Measurements from ENCODE around the gene WWOX. TPM values are rescaled to one million over a fixed set of nuclear protein-coding genes. Genes with fewer than 3 reads are reported as not detected.

The WWOX gene
- total and polyA plus RNA-seq, 2 donors = 15.4 to 23.9 TPM

- H3K4me1 ChIP-seq (ENCODE audit: control insufficient read depth in 2 of 2, insufficient read depth in 2 of 2, low read length in 2 of 2) = no peaks in the 10 kb centered on the region
- H3K27me3 ChIP-seq (ENCODE audit: control insufficient read depth in 2 of 2, insufficient read depth in 1 of 2, low read length in 1 of 2) = no peaks in the 10 kb centered on the region
- DNase-seq (ENCODE audit: low read depth in 6 of 9, low spot score in 9 of 9) = no peak
- WGBS = 96% methylated on average over 1 of the region's 1 CpG
- no peak overlapping the region for H3K4me3 ChIP-seq (ENCODE audit: low read length in 2 of 2)
- no peak overlapping the region for H3K27ac ChIP-seq (ENCODE audit: low read depth in 1 of 2, low read length in 1 of 2)
- no peaks in the 10 kb centered on the region for H3K9me3 ChIP-seq (ENCODE audit: control insufficient read depth in 2 of 2, insufficient read depth in 1 of 2, low read length in 1 of 2)
- no peaks in the 10 kb centered on the region for H3K36me3 ChIP-seq (ENCODE audit: control insufficient read depth in 2 of 2, insufficient read depth in 2 of 2, low read length in 1 of 2)
Measured at GRCh38 chr16:78829280-78829679, 729.8 kb downstream of the WWOX start.

- no peaks in the 10 kb centered on the region for H3K36me3 ChIP-seq (ENCODE audit: control insufficient read depth in 2 of 2, insufficient read depth in 2 of 2, low read length in 1 of 2)
- H3K27me3 ChIP-seq (ENCODE audit: control insufficient read depth in 2 of 2, insufficient read depth in 1 of 2, low read length in 1 of 2) = no peaks in the 10 kb centered on the region
- H3K4me1 ChIP-seq (ENCODE audit: control insufficient read depth in 2 of 2, insufficient read depth in 2 of 2, low read length in 2 of 2) = no peaks in the 10 kb centered on the region
- WGBS = 95% methylated on average over 9 of the region's 9 CpGs
- H3K27ac ChIP-seq (ENCODE audit: low read depth in 1 of 2, low read length in 1 of 2) = no peak overlapping the region
- H3K4me3 ChIP-seq (ENCODE audit: low read length in 2 of 2) = no peak overlapping the region
- DNase-seq (ENCODE audit: low read depth in 6 of 9, low spot score in 9 of 9) = no peak
- no peaks in the 10 kb centered on the region for H3K9me3 ChIP-seq (ENCODE audit: control insufficient read depth in 2 of 2, insufficient read depth in 1 of 2, low read length in 1 of 2)
Measured at GRCh38 chr16:78830599-78830998, 731.1 kb downstream of the WWOX start.

- DNase-seq (ENCODE audit: low read depth in 6 of 9, low spot score in 9 of 9) = no peak
- H3K27ac ChIP-seq (ENCODE audit: low read depth in 1 of 2, low read length in 1 of 2) = no peak overlapping the region
- no peaks in the 10 kb centered on the region for H3K27me3 ChIP-seq (ENCODE audit: control insufficient read depth in 2 of 2, insufficient read depth in 1 of 2, low read length in 1 of 2)
- H3K9me3 ChIP-seq (ENCODE audit: control insufficient read depth in 2 of 2, insufficient read depth in 1 of 2, low read length in 1 of 2) = no peaks in the 10 kb centered on the region
- H3K4me1 ChIP-seq (ENCODE audit: control insufficient read depth in 2 of 2, insufficient read depth in 2 of 2, low read length in 2 of 2) = no peaks in the 10 kb centered on the region
- H3K36me3 ChIP-seq (ENCODE audit: control insufficient read depth in 2 of 2, insufficient read depth in 2 of 2, low read length in 1 of 2) = no peaks in the 10 kb centered on the region
- WGBS = 90% methylated on average over 2 of the region's 2 CpGs
- no peak overlapping the region for H3K4me3 ChIP-seq (ENCODE audit: low read length in 2 of 2)
Measured at GRCh38 chr16:78832100-78832499, 732.6 kb downstream of the WWOX start.

- WGBS = 93% methylated on average over 8 of the region's 8 CpGs
- Histone ChIP-seq H3K9me3 (ENCODE audit: control insufficient read depth in 2 of 2, insufficient read depth in 1 of 2, low read length in 1 of 2) (no peaks in the 10 kb centered on the region), H3K27me3 (ENCODE audit: control insufficient read depth in 2 of 2, insufficient read depth in 1 of 2, low read length in 1 of 2) (no peaks in the 10 kb centered on the region), H3K36me3 (ENCODE audit: control insufficient read depth in 2 of 2, insufficient read depth in 2 of 2, low read length in 1 of 2) (no peaks in the 10 kb centered on the region), H3K4me1 (ENCODE audit: control insufficient read depth in 2 of 2, insufficient read depth in 2 of 2, low read length in 2 of 2) (no peaks in the 10 kb centered on the region), H3K27ac (ENCODE audit: low read depth in 1 of 2, low read length in 1 of 2) (no peak overlapping the region), H3K4me3 (ENCODE audit: low read length in 2 of 2) (no peak overlapping the region)
- no peak for DNase-seq (ENCODE audit: low read depth in 6 of 9, low spot score in 9 of 9)
Measured at GRCh38 chr16:78836802-78837491, 737.5 kb downstream of the WWOX start.

- H3K9me3 ChIP-seq (ENCODE audit: control insufficient read depth in 2 of 2, insufficient read depth in 1 of 2, low read length in 1 of 2) = no peaks in the 10 kb centered on the region
- no peak overlapping the region for H3K27ac ChIP-seq (ENCODE audit: low read depth in 1 of 2, low read length in 1 of 2)
- no peak overlapping the region for H3K4me3 ChIP-seq (ENCODE audit: low read length in 2 of 2)
- no peaks in the 10 kb centered on the region for H3K36me3 ChIP-seq (ENCODE audit: control insufficient read depth in 2 of 2, insufficient read depth in 2 of 2, low read length in 1 of 2)
- H3K27me3 ChIP-seq (ENCODE audit: control insufficient read depth in 2 of 2, insufficient read depth in 1 of 2, low read length in 1 of 2) = no peaks in the 10 kb centered on the region
- no peaks in the 10 kb centered on the region for H3K4me1 ChIP-seq (ENCODE audit: control insufficient read depth in 2 of 2, insufficient read depth in 2 of 2, low read length in 2 of 2)
- no peak for DNase-seq (ENCODE audit: low read depth in 6 of 9, low spot score in 9 of 9)
Measured at GRCh38 chr16:78837706-78838105, 738.3 kb downstream of the WWOX start.

GRCh38 chr16:78838276-78838675 lies 738.8 kb downstream of the WWOX start:
- Histone ChIP-seq H3K36me3 (ENCODE audit: control insufficient read depth in 2 of 2, insufficient read depth in 2 of 2, low read length in 1 of 2) (no peaks in the 10 kb centered on the region), H3K27ac (ENCODE audit: low read depth in 1 of 2, low read length in 1 of 2) (no peak overlapping the region), H3K4me1 (ENCODE audit: control insufficient read depth in 2 of 2, insufficient read depth in 2 of 2, low read length in 2 of 2) (no peaks in the 10 kb centered on the region), H3K27me3 (ENCODE audit: control insufficient read depth in 2 of 2, insufficient read depth in 1 of 2, low read length in 1 of 2) (no peaks in the 10 kb centered on the region), H3K4me3 (ENCODE audit: low read length in 2 of 2) (no peak overlapping the region), H3K9me3 (ENCODE audit: control insufficient read depth in 2 of 2, insufficient read depth in 1 of 2, low read length in 1 of 2) (no peaks in the 10 kb centered on the region)
- DNase-seq (ENCODE audit: low read depth in 6 of 9, low spot score in 9 of 9) = no peak
- WGBS = 76% methylated on average over 5 of the region's 5 CpGs

- no peaks in the 10 kb centered on the region for H3K9me3 ChIP-seq (ENCODE audit: control insufficient read depth in 2 of 2, insufficient read depth in 1 of 2, low read length in 1 of 2)
- no peaks in the 10 kb centered on the region for H3K4me1 ChIP-seq (ENCODE audit: control insufficient read depth in 2 of 2, insufficient read depth in 2 of 2, low read length in 2 of 2)
- H3K27ac ChIP-seq (ENCODE audit: low read depth in 1 of 2, low read length in 1 of 2) = no peak overlapping the region
- H3K4me3 ChIP-seq (ENCODE audit: low read length in 2 of 2) = no peak overlapping the region
- H3K36me3 ChIP-seq (ENCODE audit: control insufficient read depth in 2 of 2, insufficient read depth in 2 of 2, low read length in 1 of 2) = no peaks in the 10 kb centered on the region
- 98% methylated on average over 4 of the region's 4 CpGs for WGBS
- no peaks in the 10 kb centered on the region for H3K27me3 ChIP-seq (ENCODE audit: control insufficient read depth in 2 of 2, insufficient read depth in 1 of 2, low read length in 1 of 2)
- no peak for DNase-seq (ENCODE audit: low read depth in 6 of 9, low spot score in 9 of 9)
Measured at GRCh38 chr16:78842950-78843349, 743.5 kb downstream of the WWOX start.

- Histone ChIP-seq H3K4me1 (ENCODE audit: control insufficient read depth in 2 of 2, insufficient read depth in 2 of 2, low read length in 2 of 2) (no peaks in the 10 kb centered on the region), H3K4me3 (ENCODE audit: low read length in 2 of 2) (no peak overlapping the region), H3K9me3 (ENCODE audit: control insufficient read depth in 2 of 2, insufficient read depth in 1 of 2, low read length in 1 of 2) (no peaks in the 10 kb centered on the region), H3K36me3 (ENCODE audit: control insufficient read depth in 2 of 2, insufficient read depth in 2 of 2, low read length in 1 of 2) (no peaks in the 10 kb centered on the region), H3K27ac (ENCODE audit: low read depth in 1 of 2, low read length in 1 of 2) (no peak overlapping the region), H3K27me3 (ENCODE audit: control insufficient read depth in 2 of 2, insufficient read depth in 1 of 2, low read length in 1 of 2) (no peaks in the 10 kb centered on the region)
- DNase-seq (ENCODE audit: low read depth in 6 of 9, low spot score in 9 of 9) = no peak
- 97% methylated on average over 5 of the region's 5 CpGs for WGBS
Measured at GRCh38 chr16:78843978-78844377, 744.5 kb downstream of the WWOX start.

GRCh38 chr16:78844682-78845081 lies 745.2 kb downstream of the WWOX start:
- WGBS = 96% methylated on average over 7 of the region's 7 CpGs
- H3K9me3 ChIP-seq (ENCODE audit: control insufficient read depth in 2 of 2, insufficient read depth in 1 of 2, low read length in 1 of 2) = no peaks in the 10 kb centered on the region
- H3K36me3 ChIP-seq (ENCODE audit: control insufficient read depth in 2 of 2, insufficient read depth in 2 of 2, low read length in 1 of 2) = no peaks in the 10 kb centered on the region
- no peak overlapping the region for H3K27ac ChIP-seq (ENCODE audit: low read depth in 1 of 2, low read length in 1 of 2)
- DNase-seq (ENCODE audit: low read depth in 6 of 9, low spot score in 9 of 9) = no peak
- no peak overlapping the region for H3K4me3 ChIP-seq (ENCODE audit: low read length in 2 of 2)
- H3K4me1 ChIP-seq (ENCODE audit: control insufficient read depth in 2 of 2, insufficient read depth in 2 of 2, low read length in 2 of 2) = no peaks in the 10 kb centered on the region
- no peaks in the 10 kb centered on the region for H3K27me3 ChIP-seq (ENCODE audit: control insufficient read depth in 2 of 2, insufficient read depth in 1 of 2, low read length in 1 of 2)
